PFSK-1 (cell line): ENCODE results near the gene KAZALD1.

Experiments used
- REST ChIP-seq, 2 experiments: IDR thresholded peaks; 2 replicates each; pipeline versions ENCODE4 v1.6.1 to v1.8.0; 2011 to 2012; ENCODE audit warnings: low read depth in 2 of 2, low read length in 2 of 2, control low read depth in 1 of 2, inconsistent platforms in 1 of 2, mild to moderate bottlenecking in 1 of 2, moderate library complexity in 1 of 2; ENCODE audit not compliant: insufficient read depth in 1 of 2
- TAF1 ChIP-seq: IDR thresholded peaks from 2 replicates; pipeline ENCODE4 v1.6.1; 2012; ENCODE audit warnings: low read length, control low read depth, borderline replicate concordance; ENCODE audit not compliant: insufficient read depth

- TF ChIP-seq TAF1: no peak
- no peak for TF ChIP-seq REST (IDR thresholded peaks at IDR 0.05; ENCODE audit: insufficient read depth in 1 of 2, low read depth in 2 of 2, low read length in 2 of 2)
These were observed 18.5 kb upstream of the KAZALD1 start for GRCh38 chr10:101043363-101043707.
